ENCODE data around the gene VRK2.

GRCh38 chr2:58073751-58074150, 27.1 kb downstream of the VRK2 start:
- no peak for TF ChIP-seq CTCF (IDR thresholded peaks at IDR 0.05)
- TF ChIP-seq EP300 (IDR thresholded peaks at IDR 0.05) = no peak
